GM21528 (cell line): ENCODE measurements around the gene FGGY.
"Not testable (repeated sequence)": the region's sequence is repeated elsewhere in the genome, so short reads cannot be mapped to it uniquely, and the experiment has no call there.

Experiments
- ATAC-seq: cut with Tn5 transposase; IDR thresholded peaks from one replicate; pipeline ENCODE4 v1.9.1; 2021; ENCODE audit warnings: mild to moderate bottlenecking, moderate library complexity; ENCODE audit not compliant: unreplicated experiment, low FRiP score

The FGGY gene

DNA sequence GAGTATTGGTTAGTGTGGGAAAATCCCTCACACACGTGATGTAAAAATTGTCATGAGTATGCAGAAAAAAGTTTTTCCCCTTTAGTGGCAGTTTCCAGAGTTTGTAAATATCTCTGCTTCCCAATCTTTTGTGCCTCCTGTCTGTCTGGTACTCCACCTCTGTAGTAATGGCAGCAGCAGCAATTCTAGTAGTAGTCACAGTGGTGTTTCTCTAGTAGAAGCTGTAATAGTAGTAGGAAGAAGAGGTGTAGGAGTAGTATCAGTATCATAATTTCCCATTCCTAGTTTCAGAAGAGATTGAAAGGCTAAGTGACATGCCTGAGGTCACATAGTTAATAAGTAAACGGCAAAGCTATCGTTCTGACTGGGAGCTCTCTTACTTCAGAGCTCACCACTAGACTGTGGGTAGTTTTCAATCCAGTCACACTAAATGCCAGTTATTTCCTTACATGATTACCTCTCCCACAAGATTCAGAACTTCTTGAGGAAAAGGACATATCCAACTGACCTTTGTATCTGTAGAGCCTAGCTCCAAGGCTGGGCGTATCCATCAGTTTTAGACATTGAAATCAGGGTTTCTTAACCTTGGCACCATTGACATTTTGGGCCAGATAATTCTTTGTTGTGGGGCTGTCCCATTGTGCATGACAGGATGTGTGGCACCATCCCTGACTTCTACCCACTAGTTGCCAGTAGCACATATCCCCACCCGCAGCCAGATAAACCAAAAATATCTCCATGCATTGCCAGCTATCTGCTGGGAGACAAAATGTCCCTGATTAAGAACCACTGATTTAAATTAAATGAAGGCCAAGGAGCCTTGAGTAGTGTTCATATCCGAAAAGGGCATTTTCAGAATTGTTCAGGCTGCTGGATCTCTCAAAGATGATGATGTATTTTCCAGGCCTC lies 135.9 kb downstream of the FGGY start:
- ATAC-seq, result peak; percentile 96

DNA sequence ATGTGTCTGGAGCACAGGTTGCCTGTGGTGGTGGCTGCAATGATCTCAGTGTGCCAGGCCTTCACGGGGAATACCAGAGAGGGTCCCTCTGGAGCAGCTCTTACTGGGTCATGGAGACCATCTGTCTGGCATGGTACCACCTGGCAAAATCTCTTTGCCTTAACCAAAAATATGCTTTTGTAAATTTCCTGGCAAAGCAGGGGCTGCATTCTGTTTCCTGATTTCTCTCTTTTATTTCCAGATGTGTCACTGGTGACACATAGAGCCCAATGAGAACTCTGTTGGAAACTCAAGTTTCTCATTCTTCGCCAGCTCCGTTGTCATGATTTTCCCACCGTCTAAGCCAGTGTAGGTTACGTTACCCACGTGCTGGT lies 136.5 kb downstream of the FGGY start:
- ATAC-seq, result no peak

DNA sequence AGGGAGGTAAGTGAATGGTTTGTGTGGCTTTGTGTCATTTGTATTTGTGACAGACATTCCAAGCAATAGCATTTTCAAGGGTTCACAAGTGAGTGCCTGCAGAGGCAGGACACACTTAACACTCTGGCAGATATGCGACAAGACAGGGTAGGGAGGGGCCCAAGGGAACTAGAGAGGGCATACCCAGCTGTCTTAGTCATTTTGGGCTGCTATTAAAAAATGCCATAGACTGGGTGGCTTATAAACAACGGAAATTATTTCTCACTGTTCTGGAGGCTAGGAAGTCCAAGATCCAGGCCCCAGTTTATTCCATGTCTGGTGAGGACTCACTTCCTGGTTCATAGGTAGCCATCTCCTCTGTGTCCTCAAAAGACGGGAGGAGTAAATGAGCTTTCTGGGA lies 137.4 kb downstream of the FGGY start:
- no peak for ATAC-seq

DNA sequence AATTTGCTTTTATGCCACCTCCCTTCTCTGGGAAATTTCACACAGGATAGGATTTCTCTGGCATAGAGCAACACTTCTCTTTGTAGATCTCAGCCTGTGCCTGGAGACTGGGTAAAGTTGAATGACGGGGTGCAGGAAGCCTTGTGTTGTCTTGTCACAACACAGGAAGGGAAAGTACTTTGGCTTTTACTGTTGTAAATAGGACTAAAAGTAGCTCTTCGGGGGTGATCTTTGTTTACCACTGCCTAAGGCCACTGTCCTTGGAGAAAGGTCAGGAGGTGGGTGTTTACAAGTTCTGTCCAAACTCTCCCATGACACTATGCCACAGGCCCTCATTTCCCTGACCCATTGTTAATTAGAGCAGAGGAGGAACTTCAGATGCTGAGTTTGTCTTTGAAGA lies 139.7 kb downstream of the FGGY start:
- ATAC-seq, result no peak

DNA sequence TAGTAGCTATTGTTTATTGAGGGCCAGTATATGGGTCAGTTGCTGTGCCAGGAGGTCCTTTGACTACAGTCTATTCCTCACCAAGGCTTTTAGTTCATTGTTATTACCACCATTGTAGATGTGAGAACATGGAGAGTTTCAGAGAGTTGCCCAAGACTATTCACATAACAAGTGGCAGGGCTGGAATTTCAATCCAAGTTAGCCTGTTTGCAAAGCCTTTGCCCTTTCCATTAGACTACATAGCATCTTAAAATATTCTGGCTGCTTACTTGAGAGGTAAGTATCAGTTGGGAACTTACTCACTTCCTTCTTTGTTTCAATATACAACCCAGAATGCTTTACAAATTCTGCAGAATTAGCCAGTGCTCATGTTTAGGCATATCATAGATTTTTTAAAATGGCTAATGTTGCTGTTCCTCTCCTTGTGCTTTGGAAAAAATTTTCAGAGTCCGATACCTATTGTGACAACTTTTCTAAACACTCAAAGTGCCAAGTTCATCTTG lies 141.2 kb downstream of the FGGY start:
- ATAC-seq, result no peak

DNA sequence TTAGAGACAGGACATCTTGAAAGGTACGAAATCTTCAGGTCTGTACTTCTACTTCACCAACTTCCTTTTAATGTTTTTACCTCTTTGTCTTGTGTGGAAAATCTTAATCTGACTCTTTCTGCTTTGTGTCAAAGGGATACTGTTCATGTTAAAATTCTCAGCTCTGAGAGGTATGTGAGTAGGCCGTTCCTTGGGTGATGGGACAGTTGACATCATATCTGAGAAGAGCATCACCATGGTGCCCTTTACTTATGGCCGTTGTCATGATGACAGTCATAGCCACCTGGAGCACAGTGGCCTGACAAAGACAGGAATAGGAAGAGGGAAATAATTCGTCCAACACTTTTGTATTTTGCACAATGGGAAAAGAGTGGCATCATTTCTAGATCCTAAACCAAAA lies 145.6 kb downstream of the FGGY start:
- no peak for ATAC-seq

DNA sequence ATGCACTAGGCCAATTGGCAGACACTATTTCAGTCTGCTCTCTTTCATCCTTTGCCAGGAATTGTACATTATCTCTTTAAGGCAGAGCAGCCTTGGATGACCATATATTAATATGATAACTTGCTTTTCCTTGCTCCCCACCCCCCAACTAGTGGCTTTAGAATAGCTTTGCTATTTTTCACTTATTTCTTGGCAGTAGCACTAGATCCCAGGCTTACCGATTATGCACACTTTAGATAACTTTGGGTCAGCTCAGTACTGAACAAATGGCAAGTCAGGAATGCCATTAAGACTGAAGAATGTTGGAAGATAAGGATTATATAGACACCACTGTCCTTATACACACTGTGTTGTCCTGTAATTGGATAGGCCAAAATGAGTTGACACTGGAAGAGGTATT lies 146.4 kb downstream of the FGGY start:
- ATAC-seq, result no peak

DNA sequence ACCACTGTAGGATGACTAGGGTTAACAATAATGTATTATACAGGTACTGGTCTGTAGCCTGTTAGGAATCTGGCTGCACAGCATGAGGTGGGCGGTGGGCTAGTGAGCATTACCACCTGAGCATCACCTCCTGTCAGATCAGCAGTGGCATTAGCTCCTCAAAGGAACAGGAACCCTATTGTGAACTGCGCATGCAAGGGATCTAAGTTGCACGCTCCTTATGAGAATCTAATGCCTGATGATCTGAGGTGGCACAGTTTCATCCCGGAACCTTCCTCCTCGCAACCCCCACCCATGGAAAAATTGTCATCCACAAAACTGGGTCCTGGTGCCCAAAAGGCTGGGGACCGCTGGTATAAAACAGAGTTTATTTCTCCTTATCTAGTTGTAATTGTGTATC lies 147.6 kb downstream of the FGGY start:
- no peak for ATAC-seq

DNA sequence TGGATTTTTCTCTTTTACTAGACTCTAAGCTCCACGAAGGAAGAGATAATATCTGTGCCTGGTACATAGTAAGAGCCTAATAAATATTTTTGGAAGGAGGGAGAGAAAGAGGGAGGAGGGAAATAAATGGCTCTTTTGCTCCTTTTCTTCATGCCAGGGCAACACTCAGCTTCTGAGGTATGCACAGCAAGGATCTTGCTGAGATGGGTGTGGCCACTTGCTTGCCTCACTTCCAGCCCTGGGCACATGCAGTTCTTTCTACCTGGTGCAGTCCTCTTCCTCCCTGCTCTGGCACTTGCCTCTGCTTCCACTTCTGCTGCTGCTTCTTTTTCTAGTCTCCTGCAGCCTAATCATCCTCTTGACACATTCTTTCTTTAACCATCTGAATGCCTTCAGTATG lies 148.1 kb downstream of the FGGY start:
- ATAC-seq, result no peak

DNA sequence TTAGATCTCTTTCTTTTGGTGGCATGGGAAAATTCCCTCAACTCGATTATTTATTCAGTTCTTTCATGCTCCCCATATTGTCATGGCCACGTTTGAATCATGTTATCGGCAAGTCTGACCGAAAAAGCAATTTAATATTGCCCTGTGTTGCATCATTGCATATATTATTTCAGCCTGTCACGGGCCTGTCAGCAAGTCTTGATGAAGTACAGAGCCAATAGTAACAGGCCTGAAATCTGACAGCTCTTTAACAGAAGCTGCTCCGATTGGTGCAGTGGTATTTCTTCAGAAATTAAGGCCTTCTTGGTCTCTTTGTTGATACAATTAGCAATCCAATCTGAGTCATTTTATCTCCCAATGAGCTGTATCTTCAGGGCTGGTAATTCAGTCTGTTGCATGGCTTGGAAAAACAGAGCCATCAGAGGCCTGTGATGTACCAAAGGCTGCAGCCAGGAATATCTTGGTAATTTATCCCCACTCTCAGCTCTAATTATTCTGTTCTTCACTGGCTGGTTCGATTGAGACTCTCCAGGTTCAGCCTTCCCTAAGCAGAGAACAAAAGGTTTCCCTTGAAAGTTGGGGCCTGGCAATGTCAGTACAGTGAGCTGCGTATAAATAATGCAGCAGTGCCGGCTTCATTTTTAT lies 149.5 kb downstream of the FGGY start:
- ATAC-seq, result no peak

DNA sequence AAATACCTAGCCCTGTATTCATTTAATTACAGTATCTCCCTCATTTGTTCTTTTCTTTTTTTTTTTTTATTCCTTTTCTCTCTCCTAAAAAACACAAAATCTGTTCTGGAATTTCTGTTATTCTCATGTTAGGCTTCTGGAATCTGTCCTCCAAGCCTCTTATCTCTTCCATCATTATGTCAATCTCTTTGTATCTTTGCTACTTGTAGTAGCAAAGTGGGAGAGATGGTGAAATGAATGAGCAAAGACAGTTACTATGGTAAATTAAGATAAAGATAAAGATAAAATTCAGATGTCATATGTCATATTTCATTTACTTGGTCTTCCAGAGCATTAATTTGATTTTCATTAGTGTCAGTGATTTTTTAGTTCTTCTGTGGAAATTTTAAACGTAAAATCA lies 155.1 kb downstream of the FGGY start:
- ATAC-seq, result no peak

DNA sequence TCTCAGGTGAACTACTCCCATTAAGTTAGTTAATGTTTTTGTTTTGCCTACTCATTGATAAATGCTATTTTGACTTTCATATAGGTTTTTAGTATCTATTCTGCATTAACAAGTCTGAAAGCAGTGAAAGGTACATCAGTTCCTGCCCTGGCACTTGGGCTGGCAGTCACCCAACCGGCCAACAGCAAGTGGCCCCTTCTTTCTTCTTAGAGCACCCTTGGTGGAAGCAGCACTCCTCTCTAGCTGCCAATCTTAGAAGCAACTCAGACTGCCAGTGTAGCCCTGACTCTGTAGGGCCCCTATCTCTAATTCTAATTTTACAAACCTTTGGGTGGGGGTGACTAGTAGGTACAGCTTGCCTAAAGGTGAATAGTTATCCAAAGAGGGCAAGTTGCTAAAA lies 155.7 kb downstream of the FGGY start:
- ATAC-seq, result no peak

DNA sequence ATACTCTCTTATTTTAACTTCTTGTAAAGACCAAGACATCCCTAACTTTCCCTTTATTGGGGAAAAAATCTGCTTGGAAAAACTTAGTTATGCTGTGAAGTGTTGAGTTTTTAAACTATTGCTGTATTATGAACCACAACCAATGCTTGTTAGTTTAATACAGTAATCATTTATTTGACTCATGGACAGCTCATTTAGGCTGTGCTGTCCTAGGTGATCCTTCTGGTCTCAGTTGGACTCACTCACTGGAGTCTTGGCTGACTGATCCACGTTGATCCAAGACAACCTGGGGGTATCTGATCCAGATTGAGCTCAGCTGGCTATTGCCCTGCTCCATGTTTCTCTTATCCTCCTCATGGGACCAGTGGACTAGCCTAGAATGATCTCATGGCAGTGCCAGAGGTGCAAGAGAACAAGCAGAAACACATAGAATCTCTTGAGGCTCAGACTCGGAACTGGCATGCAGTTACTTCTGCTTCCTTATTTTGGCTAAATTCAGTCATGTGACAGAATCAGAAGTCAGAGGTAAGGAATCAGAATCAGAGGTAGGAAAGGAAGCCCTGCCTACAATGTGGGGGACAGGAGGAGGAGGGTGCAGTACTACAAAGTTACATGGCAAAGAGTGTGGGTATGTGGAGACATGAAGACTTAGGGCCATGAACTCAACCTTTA lies 156.5 kb downstream of the FGGY start:
- ATAC-seq, result no peak

DNA sequence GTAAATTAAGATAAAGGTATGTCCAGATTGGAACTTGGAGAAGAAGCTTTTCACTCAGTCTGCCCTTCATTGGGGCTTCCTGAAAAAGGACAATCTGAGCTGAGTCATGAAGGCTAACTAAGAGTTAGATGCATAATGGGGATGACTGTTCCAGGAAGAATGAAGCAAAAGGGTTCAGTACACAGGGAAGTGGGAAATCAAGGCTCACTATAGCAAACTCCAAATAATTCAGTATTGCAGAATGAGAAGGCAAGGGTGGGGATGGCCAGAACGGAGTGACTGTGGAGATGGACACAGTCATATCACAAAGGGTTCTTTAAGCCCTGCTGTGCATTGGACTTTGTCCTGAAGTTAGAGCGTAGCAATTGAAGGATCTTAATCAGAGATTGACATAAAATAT lies 158.3 kb downstream of the FGGY start:
- ATAC-seq, result no peak

DNA sequence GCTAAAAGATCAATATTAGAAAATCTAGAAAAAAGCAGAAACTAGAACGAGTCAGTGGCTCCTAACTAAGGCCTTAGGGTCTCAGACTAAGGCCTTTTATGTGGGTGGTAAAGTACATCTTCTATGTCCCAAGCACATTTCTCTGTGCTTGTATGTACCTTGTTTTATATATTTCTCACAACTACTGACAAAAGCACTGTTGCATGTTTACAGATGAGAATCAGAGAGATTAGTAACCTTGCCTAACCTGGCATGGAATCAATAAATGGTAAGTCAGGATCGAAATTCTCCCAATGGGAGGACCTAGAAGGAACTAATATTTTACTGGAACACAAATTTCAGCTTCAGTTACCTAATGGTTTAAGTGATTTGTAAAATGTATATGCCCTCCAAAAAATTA lies 160.9 kb downstream of the FGGY start:
- no peak for ATAC-seq

DNA sequence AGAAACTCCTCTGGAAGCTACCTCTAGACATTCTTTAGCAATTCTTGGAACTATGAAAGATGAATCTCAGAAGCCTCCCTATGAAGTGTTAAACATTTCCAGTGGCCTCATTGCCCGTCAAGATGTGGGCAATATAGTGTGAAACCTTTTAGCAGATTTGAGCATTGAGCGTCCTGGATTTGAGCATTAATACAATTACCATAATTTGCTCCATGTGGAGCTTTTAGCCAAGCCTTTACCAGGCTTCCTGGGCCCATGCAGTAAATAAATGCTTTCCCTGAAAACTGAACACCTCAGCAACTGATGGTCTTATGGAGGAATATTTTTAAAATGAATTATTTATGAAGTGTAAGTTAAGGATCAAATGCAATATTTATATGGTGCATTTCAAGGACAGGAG lies 162.0 kb downstream of the FGGY start:
- ATAC-seq, result no peak

DNA sequence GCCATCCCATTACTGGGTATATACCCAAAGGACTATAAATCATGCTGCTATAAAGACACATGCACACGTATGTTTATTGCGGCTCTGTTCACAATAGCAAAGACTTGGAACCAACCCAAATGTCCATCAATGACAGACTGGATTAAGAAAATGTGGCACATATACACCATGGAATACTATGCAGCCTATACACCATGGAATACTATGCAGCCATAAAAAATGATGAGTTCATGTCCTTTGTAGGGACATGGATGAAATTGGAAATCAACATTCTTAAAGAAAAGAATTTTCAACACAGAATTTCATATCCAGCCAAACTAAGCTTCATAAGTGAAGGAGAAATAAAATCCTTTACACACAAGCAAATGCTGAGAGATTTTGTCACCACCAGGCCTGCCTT lies 166.0 kb downstream of the FGGY start:
- not testable (repeated sequence) for ATAC-seq

DNA sequence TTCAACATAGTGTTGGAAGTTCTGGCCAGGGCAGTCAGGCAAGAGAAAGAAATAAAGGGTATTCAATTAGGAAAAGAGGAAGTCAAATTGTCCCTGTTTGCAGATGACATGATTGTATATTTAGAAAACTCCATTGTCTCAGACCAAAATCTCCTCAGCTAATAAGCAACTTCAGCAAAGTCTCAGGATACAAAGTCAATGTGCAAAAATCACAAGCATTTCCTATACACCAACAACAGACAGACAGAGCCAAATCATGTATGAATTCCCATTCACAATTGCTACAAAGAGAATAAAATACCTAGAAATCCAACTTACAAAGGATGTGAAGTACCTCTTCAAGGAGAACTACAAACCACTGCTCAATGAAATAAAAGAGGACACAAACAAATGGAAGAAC lies 168.6 kb downstream of the FGGY start:
- not testable (repeated sequence) for ATAC-seq

DNA sequence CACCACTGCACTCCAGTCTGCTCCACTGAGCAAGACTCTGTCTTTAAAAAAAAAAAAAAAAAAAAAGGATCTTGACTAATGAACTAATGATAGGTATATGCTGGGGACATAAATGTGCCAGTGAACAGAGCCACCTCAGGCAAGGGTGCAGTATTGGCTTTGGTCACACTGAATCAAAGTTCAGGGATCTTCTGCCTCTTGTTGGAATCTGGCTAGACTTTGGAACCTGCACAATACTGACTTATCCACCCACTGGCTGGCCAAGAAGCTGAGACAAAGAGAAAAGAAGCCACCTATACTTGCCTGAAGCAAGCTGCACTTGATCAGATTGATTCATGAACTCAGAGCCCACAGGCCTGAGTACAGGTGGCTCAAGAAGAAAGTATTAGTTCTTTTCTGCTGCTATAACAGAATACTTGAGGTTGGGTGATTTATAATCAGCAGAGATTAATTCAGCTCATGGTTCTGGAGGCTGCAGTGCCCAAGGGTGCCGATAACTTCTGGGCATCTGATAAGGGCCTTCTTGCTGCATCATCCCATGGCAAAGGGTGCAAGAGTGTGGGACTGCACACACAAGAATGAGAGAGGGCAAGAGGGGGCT lies 172.0 kb downstream of the FGGY start:
- no peak for ATAC-seq

DNA sequence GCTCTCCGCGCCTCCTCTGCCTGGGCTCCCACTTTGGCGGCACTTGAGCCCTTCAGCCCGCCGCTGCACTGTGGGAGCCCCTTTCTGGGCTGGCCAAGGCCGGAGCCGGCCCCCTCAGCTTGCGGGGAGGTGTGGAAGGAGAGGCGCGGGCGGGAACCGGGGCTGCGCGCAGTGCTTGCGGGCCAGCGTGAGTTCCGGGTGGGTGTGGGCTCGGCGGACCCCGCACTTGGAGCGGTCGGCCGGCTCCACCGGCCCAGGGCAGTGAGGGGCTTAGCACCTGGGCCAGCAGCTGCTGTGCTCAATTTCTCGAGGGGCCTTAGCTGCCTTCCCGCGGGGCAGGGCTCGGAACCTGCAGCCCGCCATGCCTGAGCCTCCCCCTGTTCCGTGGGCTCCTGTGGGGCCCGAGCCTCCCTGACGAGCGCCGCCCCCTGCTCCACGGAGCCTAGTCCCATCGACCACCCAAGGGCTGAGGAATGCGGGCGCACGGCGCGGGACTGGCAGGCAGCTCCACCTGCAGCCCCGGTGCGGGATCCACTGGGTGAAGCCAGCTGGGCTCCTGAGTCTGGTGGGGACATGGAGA lies 175.2 kb downstream of the FGGY start:
- not testable (repeated sequence) for ATAC-seq

DNA sequence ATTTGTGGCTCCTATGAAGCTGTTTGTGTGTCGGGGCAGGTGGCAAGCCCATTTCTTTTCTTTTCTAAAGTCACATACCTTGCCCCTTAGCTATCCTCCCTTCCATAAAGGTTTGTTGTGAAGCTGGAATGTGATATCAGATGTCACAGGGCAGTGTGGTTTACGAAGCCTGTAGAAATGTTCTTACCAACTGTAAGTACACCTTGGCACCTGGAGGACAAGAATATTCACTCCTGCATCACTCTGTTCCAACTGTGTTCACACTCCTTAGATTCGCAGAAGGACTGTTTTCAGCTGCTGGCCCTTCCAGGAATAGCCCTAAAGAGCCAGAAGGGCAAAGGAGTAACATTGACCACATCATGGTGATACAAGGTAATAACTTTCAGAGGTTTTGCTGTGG lies 176.9 kb downstream of the FGGY start:
- no peak for ATAC-seq
